ENCODE data around the gene G3BP1.
"Not testable (repeated sequence)": the region's sequence is repeated elsewhere in the genome, so short reads cannot be mapped to it uniquely, and the experiment has no call there.

Gene G3BP1

GRCh38 chr5:151800532-151800931 is 28.8 kb downstream of the G3BP1 start:
- no peak for DNase-seq

DNA sequence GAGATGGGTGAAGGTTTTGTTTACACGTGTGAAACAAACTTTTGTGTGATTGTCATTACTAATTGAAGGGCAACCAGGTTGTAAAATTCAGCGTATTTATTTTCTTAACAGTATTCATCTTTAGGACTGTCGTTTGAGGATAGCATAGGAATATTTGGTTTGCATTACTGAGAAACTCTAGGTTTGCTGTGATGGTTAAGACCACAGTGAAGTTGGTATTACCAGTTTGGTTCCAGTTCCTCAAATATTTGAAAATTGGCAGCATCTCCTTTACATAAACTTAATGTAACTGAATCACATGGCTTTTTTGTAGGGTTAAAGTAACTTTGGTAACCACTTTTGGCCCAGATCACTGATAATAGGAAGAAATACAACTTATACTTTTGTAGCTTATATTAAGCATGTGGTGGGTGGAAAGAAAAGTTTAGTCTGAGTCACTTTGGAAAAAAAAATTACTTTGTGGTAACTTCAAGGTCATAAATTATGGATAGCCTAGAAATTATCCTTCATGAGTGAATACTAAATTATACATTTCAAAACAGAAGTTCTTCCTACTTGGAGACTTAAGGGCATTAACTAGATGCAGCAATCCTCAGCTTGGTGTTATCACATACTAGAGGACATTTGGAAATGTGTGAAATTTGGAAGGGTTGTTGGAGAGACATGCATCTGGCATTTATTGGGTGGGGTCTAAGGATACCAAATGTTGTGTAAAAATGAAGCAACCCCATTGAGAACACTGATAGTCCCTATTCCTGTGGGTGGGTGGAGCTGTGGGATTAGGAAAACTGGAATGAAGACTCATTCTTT is 33.9 kb downstream of the G3BP1 start:
- DNase-seq, result no peak

- no peak for DNase-seq
These were observed 36.9 kb downstream of the G3BP1 start for GRCh38 chr5:151808451-151809169.

DNA sequence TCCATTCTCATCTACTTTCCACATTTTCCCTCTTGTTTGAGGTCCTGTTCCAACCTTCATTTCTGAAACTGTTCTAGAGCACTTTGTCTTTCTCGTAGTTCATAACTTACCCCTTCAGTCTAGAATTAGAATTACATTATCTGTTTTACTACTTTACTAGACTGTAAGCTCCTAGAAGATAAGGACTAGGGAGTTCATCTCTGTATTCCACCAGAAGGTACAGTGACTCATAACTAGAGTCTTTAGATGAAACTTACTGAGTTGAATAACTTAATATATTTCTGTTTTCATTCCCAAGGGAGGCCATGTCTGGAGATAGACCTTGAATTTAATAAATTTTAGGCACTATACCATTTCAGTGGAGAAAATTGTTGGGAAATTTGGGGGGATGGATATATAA is 38.7 kb downstream of the G3BP1 start:
- DNase-seq, result no peak

DNA sequence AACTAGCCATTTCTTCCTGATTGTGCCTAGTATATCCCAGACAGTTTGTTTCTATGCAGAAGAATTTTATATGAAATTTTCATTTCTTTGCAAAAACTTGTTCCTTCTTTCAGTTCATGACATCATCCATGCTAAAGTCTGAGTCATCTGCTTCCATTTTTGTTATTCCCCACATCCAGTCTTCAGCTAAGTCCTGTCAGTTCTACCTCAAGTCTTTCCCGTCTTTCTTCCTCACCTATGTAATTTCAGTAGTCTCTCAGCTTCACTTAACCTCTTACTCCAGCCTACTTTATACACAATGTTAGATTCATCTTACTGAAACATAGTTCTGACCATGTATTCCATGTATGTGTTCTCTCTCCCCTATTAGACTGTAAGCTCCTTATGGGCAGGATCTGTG is 39.1 kb downstream of the G3BP1 start:
- DNase-seq, result no peak

DNA sequence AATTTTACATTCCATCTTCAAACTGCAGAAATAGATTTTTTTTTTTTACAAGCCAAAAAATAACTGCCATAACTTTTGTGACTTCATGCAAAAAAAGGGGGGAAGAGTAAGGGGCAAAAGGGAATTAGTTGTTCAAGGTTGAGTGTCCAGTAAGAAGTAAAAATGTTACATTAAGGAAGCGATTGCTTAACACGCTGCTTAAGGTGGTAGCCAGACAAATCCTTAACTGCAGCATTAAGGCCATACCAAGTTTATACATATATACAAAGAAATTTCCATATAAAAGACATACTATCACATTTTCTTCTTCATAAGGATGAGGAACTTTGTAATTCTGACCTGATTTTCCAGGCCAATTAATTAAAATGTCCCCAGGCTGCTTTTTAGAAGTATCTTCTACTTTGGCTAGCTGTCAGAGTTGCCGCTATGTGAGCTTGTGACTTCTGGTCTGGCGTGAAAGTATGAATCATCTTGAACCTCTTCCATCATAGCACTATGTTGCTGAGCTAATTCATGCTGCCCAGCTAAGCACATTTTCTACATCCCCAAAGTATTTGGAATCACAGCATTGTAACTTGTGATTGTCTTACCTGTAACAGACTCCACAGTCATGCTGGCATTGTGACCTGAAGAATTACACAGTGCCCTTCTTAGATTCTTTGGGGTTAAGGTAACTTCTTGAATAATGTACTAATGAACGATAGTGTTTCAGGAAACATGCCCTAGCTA is 40.0 kb downstream of the G3BP1 start:
- DNase-seq, result no peak

DNA sequence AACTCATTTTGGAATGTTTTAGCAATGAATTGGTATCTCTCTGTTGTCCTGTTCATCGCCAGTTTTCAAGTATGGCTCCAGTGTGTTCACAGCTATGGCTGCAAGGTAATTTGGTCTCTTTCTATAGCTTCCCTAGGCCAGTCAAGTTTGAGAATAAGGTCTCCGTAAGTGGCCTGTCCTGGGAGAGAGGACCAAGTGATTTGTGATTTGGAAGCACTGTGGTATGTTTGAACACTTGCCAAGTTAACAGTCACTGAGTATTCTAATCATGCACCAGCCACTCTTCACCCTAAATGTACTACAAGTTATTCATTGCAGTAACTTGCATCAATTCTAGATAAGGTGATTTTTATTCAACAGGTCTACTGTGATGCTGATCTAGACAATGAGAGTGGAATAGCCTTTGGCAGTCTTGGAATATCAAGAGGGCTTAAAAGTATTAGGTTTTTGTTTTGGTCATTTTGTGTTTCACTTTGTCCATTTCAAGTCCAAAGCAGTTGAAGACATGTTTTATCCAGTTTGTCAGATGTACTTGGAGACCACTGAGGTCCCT is 41.1 kb downstream of the G3BP1 start:
- DNase-seq, result no peak

- no peak for DNase-seq
These were observed 43.3 kb downstream of the G3BP1 start for GRCh38 chr5:151815051-151815450.

GRCh38 chr5:151819830-151820229 is 48.1 kb downstream of the G3BP1 start:
- DNase-seq, result no peak

DNA sequence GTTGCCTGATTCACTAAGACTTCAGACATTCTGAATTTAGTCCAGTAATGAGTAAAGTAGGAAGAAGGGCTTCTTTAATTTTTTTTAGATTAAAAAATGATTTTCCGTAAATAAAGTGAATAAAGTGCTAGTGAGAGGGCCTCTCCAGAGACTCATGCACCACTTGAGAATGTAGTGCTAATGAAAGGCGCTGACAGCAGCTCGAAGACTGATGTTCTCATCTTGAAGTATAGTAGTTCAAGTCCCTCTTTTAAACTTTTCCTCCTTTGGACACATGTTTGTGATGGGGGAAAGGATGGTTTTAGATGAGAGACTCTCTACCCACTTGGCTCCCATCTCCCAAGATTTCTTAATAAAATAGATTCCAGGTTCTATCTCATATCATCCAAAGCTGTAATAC is 48.5 kb downstream of the G3BP1 start:
- no peak for DNase-seq

GRCh38 chr5:151820903-151821302 is 49.1 kb downstream of the G3BP1 start:
- no peak for DNase-seq

DNA sequence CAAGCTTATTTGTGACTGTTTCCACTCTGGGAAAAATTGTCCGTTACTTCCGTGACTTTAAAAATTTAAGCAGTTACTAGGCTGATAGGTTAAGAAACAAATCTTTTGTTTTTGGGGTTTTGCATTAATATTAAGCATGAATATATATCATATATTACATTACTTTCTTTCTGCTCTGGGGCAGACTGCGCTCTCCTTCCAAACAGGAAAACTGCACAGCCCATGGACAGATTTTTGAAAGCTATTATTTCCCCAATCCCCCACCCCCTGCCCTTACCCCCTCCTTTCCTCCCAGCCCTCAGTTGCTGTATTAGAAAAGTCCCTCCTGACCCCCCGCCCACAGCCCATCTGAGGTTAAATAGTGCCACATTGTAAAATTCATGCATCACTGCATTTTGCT is 50.4 kb downstream of the G3BP1 start:
- DNase-seq, result no peak

GRCh38 chr5:151825445-151825844 is 53.7 kb downstream of the G3BP1 start:
- peak; percentile 75 for DNase-seq

DNA sequence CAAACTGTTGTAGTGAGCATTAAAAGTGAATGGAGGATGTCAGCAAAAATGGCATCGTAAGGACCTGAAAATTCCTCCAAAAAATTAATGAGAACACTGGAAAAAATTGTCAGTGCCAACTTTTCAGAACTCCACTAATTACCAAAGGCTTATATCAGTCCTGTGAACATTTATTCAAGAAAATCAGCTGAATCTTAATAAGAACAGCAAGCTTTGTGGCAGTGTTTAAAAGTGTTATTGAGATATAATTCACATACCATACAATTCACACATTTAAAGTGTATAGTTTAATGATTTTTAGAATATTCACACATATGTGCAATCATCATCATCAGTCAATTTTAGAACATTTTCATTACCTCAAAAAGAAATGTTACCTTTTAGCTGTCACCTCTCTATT is 57.6 kb downstream of the G3BP1 start:
- DNase-seq, result no peak

- DNase-seq, result not testable (repeated sequence)
These were observed 61.1 kb downstream of the G3BP1 start for GRCh38 chr5:151832843-151833242.

- DNase-seq, result no peak
These were observed 75.0 kb downstream of the G3BP1 start for GRCh38 chr5:151846765-151847164.

DNA sequence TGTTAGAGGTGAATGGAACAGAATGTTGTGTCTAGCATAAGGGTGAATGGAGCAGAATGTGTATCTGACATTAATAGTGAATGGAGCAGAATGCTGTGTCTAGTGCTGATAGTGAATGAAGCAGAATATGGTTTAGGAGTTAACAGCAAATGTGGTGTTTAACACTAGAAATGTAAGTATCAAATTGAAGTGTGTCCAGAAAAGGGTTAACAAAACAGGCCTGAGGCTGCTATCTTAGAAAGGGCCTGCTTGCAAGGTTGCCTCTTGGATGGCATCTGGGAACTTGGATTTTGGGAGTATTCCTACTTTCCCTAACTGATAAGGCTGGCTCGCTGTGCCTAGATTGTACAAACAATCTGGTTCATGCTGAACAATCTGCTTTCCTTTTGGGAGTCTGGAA is 76.1 kb downstream of the G3BP1 start:
- no peak for DNase-seq

DNA sequence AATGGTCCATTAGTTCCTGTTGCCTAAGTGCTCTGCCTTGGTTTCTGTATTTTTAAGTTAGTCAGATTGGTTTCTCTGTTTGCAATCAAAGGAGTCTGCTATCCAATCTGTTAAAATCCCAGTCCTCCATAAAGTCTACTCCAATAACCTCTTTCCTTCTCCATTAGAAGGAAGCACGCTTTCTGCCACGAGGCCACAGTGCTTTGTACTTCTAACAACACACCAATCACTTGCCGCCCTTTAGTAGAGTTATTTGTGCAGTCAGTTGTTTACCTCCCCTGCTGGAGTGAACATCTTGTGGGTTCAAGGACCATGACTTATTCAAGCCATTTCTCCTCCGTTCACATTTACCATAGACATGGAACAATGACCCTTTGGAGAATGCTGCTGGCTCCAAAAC is 83.9 kb downstream of the G3BP1 start:
- DNase-seq, result no peak

DNA sequence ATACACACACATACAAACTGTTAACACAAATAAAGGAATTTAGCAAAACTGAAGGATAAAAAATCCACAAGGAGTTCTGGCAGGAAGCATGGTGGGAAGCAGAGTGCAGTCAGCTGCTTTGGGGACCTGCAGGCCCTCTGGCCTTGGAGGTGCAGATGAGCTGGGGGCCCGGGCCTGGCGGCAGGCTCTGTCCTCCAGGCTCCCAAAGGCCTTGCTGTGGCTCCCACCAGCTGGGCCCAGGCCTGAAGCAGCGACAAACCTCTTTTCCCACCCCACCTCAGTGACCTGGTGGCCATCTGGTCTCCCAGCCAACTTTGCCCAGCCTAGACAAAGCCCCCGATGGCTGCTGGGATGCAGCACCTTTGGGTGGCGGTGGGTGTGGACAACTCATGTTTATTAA is 85.1 kb downstream of the G3BP1 start:
- DNase-seq, result no peak

- not testable (repeated sequence) for DNase-seq
These were observed 89.1 kb downstream of the G3BP1 start for GRCh38 chr5:151860867-151861266.

Data from right hindlimb (tissue), 1 donor.